DMS114 treated with DMSO at 0.1 percent for 48 hours (cell line): ENCODE data around the gene PRSS8.

Experiments used
- DNase-seq: peaks from one replicate; lab custom pipeline; 2025; ENCODE audit not compliant: unreplicated experiment; lab: John Stamatoyannopoulos, UW

PRSS8 gene

DNA sequence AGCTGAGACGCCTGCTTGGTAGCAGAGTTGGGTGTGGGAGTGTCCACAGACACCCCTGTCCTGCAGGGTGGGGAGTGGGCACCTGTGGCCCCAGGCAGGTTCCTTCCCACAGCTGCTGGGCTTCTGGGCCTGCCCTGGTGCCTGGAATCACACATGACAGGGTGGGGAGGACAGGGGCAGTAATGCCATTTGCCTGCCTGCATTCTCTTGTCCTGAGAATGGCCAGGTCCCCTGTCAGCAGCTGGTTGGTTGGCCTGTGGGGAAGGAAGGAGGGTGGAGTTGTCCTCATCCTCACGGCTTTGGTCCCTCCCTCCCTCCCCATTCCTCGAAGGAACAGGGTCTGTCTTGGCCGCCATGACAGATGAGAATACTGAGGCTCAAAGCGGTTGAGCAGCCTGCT, 52.0 kb downstream of the PRSS8 start:
- DNase-seq, result no peak

DNA sequence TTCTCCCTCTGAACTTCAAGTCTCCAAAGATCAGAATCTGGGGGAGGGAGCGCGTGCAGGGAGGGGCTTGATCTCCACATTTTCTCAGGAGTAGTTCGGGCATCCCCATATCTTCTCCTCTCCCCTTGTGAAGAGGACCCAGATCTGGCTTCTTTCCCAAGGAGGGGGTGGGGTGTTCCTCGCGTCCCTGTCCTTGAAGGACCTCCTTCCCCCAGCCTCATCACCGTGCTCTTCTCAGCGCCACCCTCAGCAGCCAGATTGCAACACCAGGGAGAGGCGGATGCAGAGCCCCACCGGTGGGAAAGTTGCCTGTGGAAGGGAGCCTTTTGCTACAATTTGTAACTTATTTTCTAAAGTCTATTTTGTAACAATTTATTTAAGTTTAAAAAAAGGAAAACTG, 52.4 kb downstream of the PRSS8 start:
- DNase-seq, result no peak

DNA sequence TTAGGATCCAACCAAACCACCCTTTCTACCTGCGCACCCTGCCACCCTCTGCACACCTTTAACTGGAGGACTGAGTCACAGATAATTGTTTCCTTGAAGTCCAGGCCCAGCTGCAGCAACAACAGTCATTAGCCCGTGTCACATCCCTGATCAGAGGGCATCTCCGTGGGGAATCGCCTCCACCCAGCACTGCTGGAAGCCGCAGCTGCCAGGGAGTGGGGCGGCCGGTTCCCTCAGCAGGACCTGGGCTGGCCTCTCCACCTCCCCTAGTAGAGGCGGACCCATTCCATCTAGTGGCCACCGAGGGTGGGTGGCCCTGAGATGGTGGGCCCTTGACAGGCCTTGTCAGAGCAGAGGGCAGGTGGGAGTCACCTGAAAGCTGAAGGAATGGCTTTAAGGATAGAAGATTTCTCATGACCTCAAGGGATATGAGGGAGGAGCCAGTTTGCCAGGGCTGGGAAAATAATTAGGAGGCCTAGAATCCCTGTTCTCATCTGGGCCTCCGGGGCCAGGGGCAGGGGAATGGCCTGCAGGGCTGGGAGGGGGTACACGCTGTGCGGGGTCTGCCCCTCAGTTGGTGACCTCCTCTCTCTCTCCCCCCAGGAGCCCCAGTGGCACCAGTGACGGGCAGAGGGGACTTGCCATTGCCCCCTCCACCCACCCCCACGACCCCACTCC, 53.0 kb downstream of the PRSS8 start:
- no peak for DNase-seq
